IMR-90 (cell line): ENCODE results near the gene TSPAN33. TPM values are rescaled to one million over a fixed set of nuclear protein-coding genes. Genes with fewer than 3 reads are reported as not detected.

Experiments used
- ATAC-seq: fragments of 200-7000 bp; cut with Tn5 transposase; 2 replicates; pipeline ENCODE4 v1.9.1; 2020; ENCODE audit warnings: low read depth, mild to moderate bottlenecking, moderate library complexity
- BruUV-seq: library from RNA; stranded (reverse); fragments of 400-500 nt; replicated peaks from 2 replicates; lab custom pipeline; 2021; lab: Mats Ljungman, UMichigan
- CTCF ChIA-PET: fragments of 300-600 bp; formaldehyde crosslinking; extraction: SDS; loops from one replicate; lab custom pipeline; 2021; ENCODE audit warnings: antibody characterized with exemption; lab: Yijun Ruan, JAX
- POLR2A ChIA-PET: fragments of 300-600 bp; sonication (Branson Sonifier 250); formaldehyde crosslinking; loops from one replicate; lab custom pipeline; 2022; ENCODE audit warnings: antibody characterized with exemption; ENCODE audit not compliant: unreplicated experiment; lab: Charles Lee
- DNase-seq: peaks from one replicate; pipeline ENCODE4 v3.0.0; 2013
- H2AFZ ChIP-seq: replicated peaks from 2 replicates; pipeline ENCODE3; 2013; ENCODE audit warnings: low read length, mild to moderate bottlenecking; ENCODE audit not compliant: poor library complexity
- H2AK5ac ChIP-seq: 2 replicates; pipeline ENCODE4 v1.6.1; 2013; ENCODE audit warnings: low read depth, low read length, inconsistent platforms
- H2AK9ac ChIP-seq: replicated peaks from 2 replicates; pipeline ENCODE3; 2013; ENCODE audit warnings: mild to moderate bottlenecking, low read depth, low read length, moderate library complexity; ENCODE audit not compliant: poor library complexity
- H2BK120ac ChIP-seq: 2 replicates; pipeline ENCODE4 v1.6.1; 2013; ENCODE audit warnings: low read depth, low read length, inconsistent platforms
- H2BK15ac ChIP-seq: 3 replicates; pipeline ENCODE4 v1.6.1; 2013; ENCODE audit warnings: low read depth, low read length, inconsistent platforms
- H2BK20ac ChIP-seq: 2 replicates; pipeline ENCODE4 v1.6.1; 2013; ENCODE audit warnings: low read depth, mild to moderate bottlenecking, inconsistent platforms, low read length, moderate library complexity
- H2BK5ac ChIP-seq: 2 replicates; pipeline ENCODE4 v1.6.1; 2013; ENCODE audit warnings: mild to moderate bottlenecking, low read depth, low read length, inconsistent platforms; ENCODE audit not compliant: poor library complexity, severe bottlenecking
- H3K14ac ChIP-seq: replicated peaks from 2 replicates; pipeline ENCODE4 v1.6.1; 2013; ENCODE audit warnings: low read depth, low read length, inconsistent platforms
- H3K18ac ChIP-seq: 2 replicates; pipeline ENCODE4 v1.6.1; 2013; ENCODE audit warnings: low read depth, low read length, control low read depth
- H3K23ac ChIP-seq: 2 replicates; pipeline ENCODE4 v1.6.1; 2013; ENCODE audit warnings: low read depth, low read length, inconsistent platforms
- H3K27ac ChIP-seq: 2 replicates; pipeline ENCODE4 v1.5.1; 2013; ENCODE audit warnings: mild to moderate bottlenecking, control low read depth, low read length; ENCODE audit not compliant: insufficient read depth
- H3K27me3 ChIP-seq: 2 replicates; pipeline ENCODE4 v1.6.1; 2013; ENCODE audit warnings: low read length; ENCODE audit not compliant: control insufficient read depth, insufficient read depth
- H3K36me3 ChIP-seq: 2 replicates; pipeline ENCODE4 v1.6.1; 2013; ENCODE audit warnings: low read length, mixed read lengths; ENCODE audit not compliant: control insufficient read depth, insufficient read depth
- H3K4ac ChIP-seq: 2 replicates; pipeline ENCODE4 v1.6.1; 2013; ENCODE audit warnings: low read depth, low read length, inconsistent platforms
- H3K4me1 ChIP-seq: 2 replicates; pipeline ENCODE4 v1.6.1; 2013; ENCODE audit warnings: low read length, mixed read lengths; ENCODE audit not compliant: control insufficient read depth, insufficient read depth
- H3K4me2 ChIP-seq: 2 replicates; pipeline ENCODE4 v1.6.1; 2013; ENCODE audit warnings: low read depth, mild to moderate bottlenecking, control low read depth, low read length, moderate library complexity
- H3K4me3 ChIP-seq: 2 replicates; pipeline ENCODE4 v1.5.1; 2013; ENCODE audit warnings: low read depth, mild to moderate bottlenecking, control low read depth, low read length, moderate library complexity; ENCODE audit not compliant: insufficient read depth
- H3K56ac ChIP-seq: 2 replicates; pipeline ENCODE4 v1.6.1; 2013; ENCODE audit warnings: low read length, inconsistent platforms; ENCODE audit not compliant: insufficient read depth; ENCODE audit errors: extremely low read depth
- H3K79me1 ChIP-seq, 2 experiments: 2 replicates each; pipeline ENCODE4 v1.6.1; 2013; ENCODE audit warnings: low read length in 2 of 2, inconsistent platforms in 1 of 2, low read depth in 1 of 2
- H3K9ac ChIP-seq: 2 replicates; pipeline ENCODE4 v1.6.1; 2013; ENCODE audit warnings: low read depth, low read length, control low read depth
- H3K9me1 ChIP-seq: 2 replicates; pipeline ENCODE4 v1.6.1; 2013; ENCODE audit warnings: low read length, inconsistent platforms; ENCODE audit not compliant: insufficient read depth
- H3K9me3 ChIP-seq: 2 replicates; pipeline ENCODE4 v1.6.1; 2013; ENCODE audit warnings: low read length; ENCODE audit not compliant: control insufficient read depth, insufficient read depth
- H4K20me1 ChIP-seq: 2 replicates; pipeline ENCODE4 v1.6.1; 2013; ENCODE audit warnings: low read length, inconsistent platforms; ENCODE audit not compliant: insufficient read depth
- H4K5ac ChIP-seq: 2 replicates; pipeline ENCODE4 v1.6.1; 2013; ENCODE audit warnings: mild to moderate bottlenecking, low read depth, low read length, control low read depth
- H4K8ac ChIP-seq, 2 experiments: 2 replicates each; pipeline ENCODE4 v1.6.1; 2013; ENCODE audit warnings: low read depth in 2 of 2, low read length in 2 of 2, control low read depth in 1 of 2, inconsistent platforms in 1 of 2
- H4K91ac ChIP-seq: 2 replicates; pipeline ENCODE4 v1.6.1; 2013; ENCODE audit warnings: low read depth, low read length, inconsistent platforms; ENCODE audit not compliant: insufficient read depth
- FOS ChIP-seq: fragments of 150-350 bp; IDR thresholded peaks from 2 replicates; pipeline ENCODE4 v1.6.1; 2016; ENCODE audit warnings: low read depth, low read length
- SMC3 ChIP-seq: fragments of 150-350 bp; IDR thresholded peaks from 2 replicates; pipeline ENCODE4 v1.6.1; 2016; ENCODE audit warnings: low read depth, mild to moderate bottlenecking, antibody characterized with exemption, low read length, moderate library complexity
- dilution Hi-C: fragments of 300-500 bp; cut with HindIII; formaldehyde crosslinking; loops from one replicate; pipeline ENCODE4 v1.14.3; 2018; ENCODE audit warnings: low sequenced_read_pairs; ENCODE audit not compliant: unreplicated experiment
- in situ Hi-C: fragments of 300-500 bp; cut with MboI; formaldehyde crosslinking; loops from 3 replicates; pipeline ENCODE4 v1.14.3; 2019; ENCODE audit warnings: low sequenced_read_pairs, inconsistent platforms, mixed read lengths
- intact Hi-C: fragments of 100-400 bp; cut with micrococcal nuclease; formaldehyde crosslinking; loops from 2 replicates; pipeline ENCODE4 v1.10.0; 2022
- polyA plus RNA-seq, 3 experiments: library from polyadenylated mRNA; depleted of rRNA; stranded (reverse); fragments of >200 nt; gene quantifications; 2 replicates each; pipeline ENCODE4 v1.2.3, GENCODE V29; 2012; ENCODE audit warnings: low replicate concordance in 1 of 3
- total RNA-seq: library from RNA; depleted of rRNA; stranded (reverse); fragments of >200 nt; gene quantifications from 2 replicates; pipeline ENCODE4 v1.2.3, GENCODE V29; 2012
- TF ChIP-seq, protein P1 (sequence below): fragments of 150-350 bp; IDR thresholded peaks from 2 replicates; pipeline ENCODE4 v1.6.1; 2017; ENCODE audit warnings: mild to moderate bottlenecking, antibody characterized with exemption, low read length, low read depth

TSPAN33 gene
- total and polyA plus RNA-seq, 2 of the 4 experiments (the other 2 are of a cell fraction): 0.17 to 0.36 TPM

- intact Hi-C loops: no loop called here
- Histone ChIP-seq H2BK5ac (no peak overlapping the region), H3K4me2 (no peak overlapping the region), H2BK20ac (no peak overlapping the region), H3K14ac (no peak overlapping the region), H2AK9ac (no peak overlapping the region), H3K9ac (no peak overlapping the region), H2BK15ac (no peak overlapping the region), H3K4me1 (no peaks in the 10 kb centered on the region), H4K20me1 (no peaks in the 10 kb centered on the region), H3K36me3 (no peaks in the 10 kb centered on the region), H3K18ac (no peak overlapping the region), H3K23ac (no peak overlapping the region), H4K91ac (no peak overlapping the region), H4K8ac (no peak overlapping the region), H4K5ac (no peak overlapping the region), H3K4ac (no peak overlapping the region), H3K9me1 (no peaks in the 10 kb centered on the region), H2AFZ (no peak overlapping the region), H2AK5ac (no peak overlapping the region), H3K27ac (no peak overlapping the region), H3K27me3 (peaks cover 19% of the 10 kb centered on the region), H3K4me3 (no peak overlapping the region), H3K56ac (no peak overlapping the region), H3K79me1 (no peaks in the 10 kb centered on the region), H3K9me3 (peaks cover 7% of the 10 kb centered on the region), H2BK120ac (no peak overlapping the region)
- DNase-seq (no peak), ATAC-seq (no peak)
- BruUV-seq: no TSS peak
- ChIA-PET POLR2A (no interaction called here), CTCF (interaction anchor here (0.7 kb wide), 1 partner anchor 13 kb away, joined by 4 read pairs; no protein-coding TSS in a partner anchor)
- TF ChIP-seq, protein P1, sequence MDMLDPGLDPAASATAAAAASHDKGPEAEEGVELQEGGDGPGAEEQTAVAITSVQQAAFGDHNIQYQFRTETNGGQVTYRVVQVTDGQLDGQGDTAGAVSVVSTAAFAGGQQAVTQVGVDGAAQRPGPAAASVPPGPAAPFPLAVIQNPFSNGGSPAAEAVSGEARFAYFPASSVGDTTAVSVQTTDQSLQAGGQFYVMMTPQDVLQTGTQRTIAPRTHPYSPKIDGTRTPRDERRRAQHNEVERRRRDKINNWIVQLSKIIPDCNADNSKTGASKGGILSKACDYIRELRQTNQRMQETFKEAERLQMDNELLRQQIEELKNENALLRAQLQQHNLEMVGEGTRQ: no peak
- TF ChIP-seq SMC3: no peak
- TF ChIP-seq FOS: no peak
- in situ Hi-C loops: no loop called here
- dilution Hi-C loops: no loop called here
Observed at GRCh38 chr7:129115676-129116075, 28.8 kb upstream of the TSPAN33 start.
